Endothelial cell of umbilical vein (primary cell): ENCODE measurements around the gene KIF2B. TPM values are rescaled to one million over a fixed set of nuclear protein-coding genes. Genes with fewer than 3 reads are reported as not detected.

Experiments
- BruUV-seq: library from RNA; stranded (reverse); fragments of 400-500 nt; replicated peaks from 2 replicates; lab custom pipeline; 2021; lab: Mats Ljungman, UMichigan
- CTCF ChIA-PET: fragments of 300-600, 350-600 bp; sonication (Branson Sonifier 250); formaldehyde crosslinking; loops from one replicate; lab custom pipeline; 2021; ENCODE audit warnings: antibody characterized with exemption, inconsistent platforms; lab: Charles Lee
- POLR2A ChIA-PET: fragments of 300-600, 350-600 bp; sonication (Branson Sonifier 250); formaldehyde crosslinking; loops from one replicate; lab custom pipeline; 2021; ENCODE audit warnings: antibody characterized with exemption, inconsistent platforms; lab: Charles Lee
- DNase-seq: peaks from one replicate; pipeline ENCODE4 v3.0.0-alpha.2; 2011; ENCODE audit warnings: low read depth, low spot score
- FAIRE-seq: peaks from 2 replicates; lab custom pipeline; 2011; peaks lifted over from hg19 to GRCh38; lab: Jason Lieb, UNC
- H2AFZ ChIP-seq: 2 replicates; pipeline ENCODE4 v1.6.0; 2012; ENCODE audit warnings: low read depth, low read length, control low read depth, inconsistent platforms
- H3K27ac ChIP-seq: 2 replicates; pipeline ENCODE4 v1.5.1; 2011; ENCODE audit warnings: low read depth, mild to moderate bottlenecking, control low read depth, low read length, moderate library complexity; ENCODE audit not compliant: insufficient read depth
- H3K27me3 ChIP-seq, 2 experiments: 2 replicates each; pipeline versions ENCODE4 v1.6.0 to v1.6.1; 2011; ENCODE audit warnings: low read length in 2 of 2, mixed read lengths in 1 of 2; ENCODE audit not compliant: control insufficient read depth in 2 of 2, insufficient read depth in 2 of 2
- H3K36me3 ChIP-seq, 2 experiments: 2 replicates in 1 of 2; 3 replicates in 1 of 2; pipeline ENCODE4 v1.5.1; 2011; ENCODE audit warnings: low read length in 2 of 2, mild to moderate bottlenecking in 1 of 2, moderate library complexity in 1 of 2; ENCODE audit not compliant: control insufficient read depth in 2 of 2, insufficient read depth in 2 of 2; ENCODE audit errors: extremely low read depth in 1 of 2
- H3K4me1 ChIP-seq: 3 replicates; pipeline ENCODE4 v1.5.1; 2011; ENCODE audit warnings: mild to moderate bottlenecking, low read length; ENCODE audit not compliant: control insufficient read depth, insufficient read depth; ENCODE audit errors: extremely low read depth
- H3K4me2 ChIP-seq: 2 replicates; pipeline ENCODE4 v1.6.1; 2011; ENCODE audit warnings: low read length, control low read depth, mixed read lengths; ENCODE audit not compliant: insufficient read depth
- H3K4me3 ChIP-seq, 3 experiments: fragments of 200-600 bp in 1 of 3; sonication (generic), shearing (Covaris generic) in 1 of 3; replicated peaks in 1 of 3; 2 replicates each; pipeline ENCODE4 v1.5.1; 2011 to 2016; ENCODE audit warnings: control low read depth in 3 of 3, low read length in 3 of 3, mild to moderate bottlenecking in 2 of 3, inconsistent platforms in 1 of 3, low read depth in 1 of 3, moderate library complexity in 1 of 3; ENCODE audit not compliant: insufficient read depth in 1 of 3
- H3K79me2 ChIP-seq: 2 replicates; pipeline ENCODE4 v1.6.0; 2012; ENCODE audit warnings: low read length, inconsistent platforms; ENCODE audit not compliant: control insufficient read depth, insufficient read depth
- H3K9ac ChIP-seq: replicated peaks from 2 replicates; pipeline ENCODE3; 2011; ENCODE audit warnings: low read length, control low read depth; ENCODE audit not compliant: insufficient read depth; ENCODE audit errors: extremely low read depth
- H3K9me1 ChIP-seq: replicated peaks from 3 replicates; pipeline ENCODE4 v1.6.0; 2011; ENCODE audit warnings: mild to moderate bottlenecking, low read length; ENCODE audit not compliant: control insufficient read depth, insufficient read depth; ENCODE audit errors: extremely low read depth
- H3K9me3 ChIP-seq: replicated peaks from 2 replicates; pipeline ENCODE4 v1.5.1; 2012; ENCODE audit warnings: low read length, inconsistent platforms; ENCODE audit not compliant: control insufficient read depth, insufficient read depth
- H4K20me1 ChIP-seq: replicated peaks from 2 replicates; pipeline ENCODE3; 2011; ENCODE audit warnings: mild to moderate bottlenecking, low read length; ENCODE audit not compliant: control insufficient read depth, insufficient read depth; ENCODE audit errors: extremely low read depth
- EZH2 ChIP-seq: IDR thresholded peaks from 2 replicates; pipeline ENCODE4 v1.6.1; 2012; ENCODE audit warnings: borderline replicate concordance, low read depth, mild to moderate bottlenecking, moderate library complexity, low read length, inconsistent platforms; ENCODE audit not compliant: severe bottlenecking
- FOS ChIP-seq: IDR thresholded peaks from 2 replicates; pipeline ENCODE4 v1.6.1; 2011; ENCODE audit warnings: mild to moderate bottlenecking, low read length, moderate library complexity, borderline replicate concordance; ENCODE audit not compliant: insufficient read depth
- GATA2 ChIP-seq: IDR thresholded peaks from 2 replicates; pipeline ENCODE4 v1.7.0; 2011; ENCODE audit warnings: low read depth, mild to moderate bottlenecking, moderate library complexity, mixed read lengths, low read length; ENCODE audit not compliant: insufficient read length, insufficient read depth
- JUN ChIP-seq: IDR thresholded peaks from 2 replicates; pipeline ENCODE4 v1.6.1; 2011; ENCODE audit warnings: borderline replicate concordance, low read depth; ENCODE audit not compliant: insufficient read length, insufficient read depth
- MYC ChIP-seq: IDR thresholded peaks from one replicate; pipeline ENCODE4 v1.6.1; 2011; ENCODE audit warnings: mild to moderate bottlenecking, low read depth, low read length
- POLR2A ChIP-seq: IDR thresholded peaks from 2 replicates; pipeline ENCODE4 v1.6.1; 2012; ENCODE audit warnings: low read depth, mild to moderate bottlenecking, control low read depth, low read length
- POLR2AphosphoS5 ChIP-seq: IDR thresholded peaks from 2 replicates; pipeline ENCODE4 v1.6.1; 2012; ENCODE audit warnings: low read depth, mild to moderate bottlenecking, control low read depth, low read length, moderate library complexity; ENCODE audit not compliant: insufficient read depth
- dilution Hi-C: fragments of 300-500 bp; cut with MboI; formaldehyde crosslinking; loops from one replicate; pipeline ENCODE4 v1.15.0; 2019; ENCODE audit warnings: low sequenced_read_pairs; ENCODE audit not compliant: extremely low pct_ligation_motif_present
- intact Hi-C: fragments of 100-400 bp; cut with micrococcal nuclease; formaldehyde crosslinking; loops from one replicate; pipeline ENCODE4 v1.10.0; 2022
- polyA plus RNA-seq, 4 experiments: library from polyadenylated mRNA; depleted of rRNA in 3 of 4; stranded (reverse) in 3 of 4; unstranded in 1 of 4; fragments of >200 nt; gene quantifications; 2 replicates each; pipeline versions ENCODE4 v1.2.1 to v1.2.3, GENCODE V29; 2011 to 2012; ENCODE audit warnings: missing spikeins in 1 of 4
- total RNA-seq: library from RNA; stranded (reverse); gene quantifications from 2 replicates; pipeline ENCODE4 v1.2.3, GENCODE V29; 2021
- TF ChIP-seq, protein P1 (sequence below): IDR thresholded peaks from 2 replicates; pipeline ENCODE4 v1.6.1; 2011; ENCODE audit not compliant: insufficient read depth, insufficient read length
- TF ChIP-seq, protein P2 (sequence below), 2 donors: IDR thresholded peaks; 1 replicate in 1 of 2; 2 replicates in 1 of 2; pipeline ENCODE4 v1.5.1; 2011; ENCODE audit warnings: low read length in 2 of 2, mild to moderate bottlenecking in 2 of 2, moderate library complexity in 2 of 2, control low read depth in 1 of 2, inconsistent platforms in 1 of 2, low read depth in 1 of 2; ENCODE audit not compliant: insufficient read depth in 1 of 2; ENCODE audit errors: extremely low read depth in 1 of 2

KIF2B gene
- total and polyA plus RNA-seq, 2 donors (not counting 3 experiments of a cell fraction or from before 2014, with no cell fraction given), result not detected

DNA sequence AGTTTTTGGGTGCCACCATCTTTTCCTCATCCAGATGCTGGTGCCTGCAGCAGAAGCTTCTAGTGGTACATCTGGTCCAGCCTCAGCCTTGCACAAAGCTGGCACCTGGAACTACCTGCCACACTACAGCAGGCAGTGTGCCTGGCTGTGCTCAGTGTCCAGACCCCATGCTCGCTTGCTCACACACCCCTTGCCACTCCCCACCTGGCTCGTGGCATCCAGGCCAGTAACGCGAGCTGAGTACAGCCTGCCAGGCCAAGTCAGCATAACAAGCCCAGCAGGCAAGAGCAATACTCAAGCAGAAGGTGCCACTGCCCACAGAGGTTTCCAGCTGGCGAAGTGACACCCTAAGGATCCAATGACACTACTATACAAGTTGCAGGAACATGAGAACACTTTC, 29.7 kb upstream of the KIF2B start:
- H3K36me3 ChIP-seq, result no peaks in the 10 kb centered on the region
- H3K9me3 ChIP-seq, result peaks cover 8% of the 10 kb centered on the region
- H3K27me3 ChIP-seq, result no peaks in the 10 kb centered on the region
- DNase-seq (no peak), FAIRE-seq (no peak)
- dilution Hi-C loops, result no loop called here
- H3K27ac ChIP-seq, result no peak overlapping the region
- ChIA-PET POLR2A (no interaction called here), CTCF (no interaction called here)
- no TSS peak for BruUV-seq
- no peaks in the 10 kb centered on the region for H4K20me1 ChIP-seq
- H3K9me1 ChIP-seq, result no peaks in the 10 kb centered on the region
- TF ChIP-seq POLR2A, result no peak
- TF ChIP-seq FOS, result no peak
- TF ChIP-seq EZH2, result no peak
- TF ChIP-seq POLR2AphosphoS5, result no peak
- TF ChIP-seq, protein P1, sequence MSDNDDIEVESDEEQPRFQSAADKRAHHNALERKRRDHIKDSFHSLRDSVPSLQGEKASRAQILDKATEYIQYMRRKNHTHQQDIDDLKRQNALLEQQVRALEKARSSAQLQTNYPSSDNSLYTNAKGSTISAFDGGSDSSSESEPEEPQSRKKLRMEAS, result no peak
- no peak for TF ChIP-seq GATA2
- TF ChIP-seq, protein P2, sequence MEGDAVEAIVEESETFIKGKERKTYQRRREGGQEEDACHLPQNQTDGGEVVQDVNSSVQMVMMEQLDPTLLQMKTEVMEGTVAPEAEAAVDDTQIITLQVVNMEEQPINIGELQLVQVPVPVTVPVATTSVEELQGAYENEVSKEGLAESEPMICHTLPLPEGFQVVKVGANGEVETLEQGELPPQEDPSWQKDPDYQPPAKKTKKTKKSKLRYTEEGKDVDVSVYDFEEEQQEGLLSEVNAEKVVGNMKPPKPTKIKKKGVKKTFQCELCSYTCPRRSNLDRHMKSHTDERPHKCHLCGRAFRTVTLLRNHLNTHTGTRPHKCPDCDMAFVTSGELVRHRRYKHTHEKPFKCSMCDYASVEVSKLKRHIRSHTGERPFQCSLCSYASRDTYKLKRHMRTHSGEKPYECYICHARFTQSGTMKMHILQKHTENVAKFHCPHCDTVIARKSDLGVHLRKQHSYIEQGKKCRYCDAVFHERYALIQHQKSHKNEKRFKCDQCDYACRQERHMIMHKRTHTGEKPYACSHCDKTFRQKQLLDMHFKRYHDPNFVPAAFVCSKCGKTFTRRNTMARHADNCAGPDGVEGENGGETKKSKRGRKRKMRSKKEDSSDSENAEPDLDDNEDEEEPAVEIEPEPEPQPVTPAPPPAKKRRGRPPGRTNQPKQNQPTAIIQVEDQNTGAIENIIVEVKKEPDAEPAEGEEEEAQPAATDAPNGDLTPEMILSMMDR (IDR thresholded peaks at IDR 0.05; ENCODE audit: extremely low read depth in 1 of 2, insufficient read depth in 1 of 2, low read depth in 1 of 2, low read length in 2 of 2), result no peak
- TF ChIP-seq MYC, result no peak
- no peak for TF ChIP-seq JUN
- H3K4me1 ChIP-seq, result no peaks in the 10 kb centered on the region
- H3K79me2 ChIP-seq, result no peaks in the 10 kb centered on the region
- intact Hi-C loops, result no loop called here
- H2AFZ ChIP-seq, result no peak overlapping the region
- H3K9ac ChIP-seq, result no peak overlapping the region
- no peak overlapping the region for H3K4me2 ChIP-seq
- H3K4me3 ChIP-seq, result no peak overlapping the region
